HG02973 (cell line): ENCODE results near the gene ATP1B1.
A peak's percentile ranks its signal among the peaks of the same experiment; 100 is the strongest.

Experiments used
- ATAC-seq: cut with Tn5 transposase; IDR thresholded peaks from one replicate; pipeline ENCODE4 v1.9.1; 2021; ENCODE audit warnings: moderate library complexity; ENCODE audit not compliant: unreplicated experiment

Gene ATP1B1

DNA sequence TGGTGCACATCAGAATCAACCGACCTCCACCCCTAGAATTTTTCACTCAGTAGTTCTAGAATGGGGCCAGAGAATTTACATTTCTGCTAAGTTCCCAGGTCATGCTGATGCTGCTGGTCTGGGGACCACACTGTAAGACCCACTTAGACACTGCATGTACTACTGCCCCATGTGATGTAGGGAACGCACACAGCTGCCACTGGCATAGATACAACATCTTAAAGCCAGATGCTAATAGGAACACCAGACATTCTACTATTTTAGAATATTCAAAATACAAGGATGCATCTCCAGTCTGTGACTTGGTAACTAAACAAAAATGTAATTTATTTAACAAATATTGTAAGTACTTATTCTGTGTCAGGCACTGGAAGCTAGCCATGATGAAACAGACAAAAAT is 14.1 kb upstream of the ATP1B1 start:
- no peak for ATAC-seq

DNA sequence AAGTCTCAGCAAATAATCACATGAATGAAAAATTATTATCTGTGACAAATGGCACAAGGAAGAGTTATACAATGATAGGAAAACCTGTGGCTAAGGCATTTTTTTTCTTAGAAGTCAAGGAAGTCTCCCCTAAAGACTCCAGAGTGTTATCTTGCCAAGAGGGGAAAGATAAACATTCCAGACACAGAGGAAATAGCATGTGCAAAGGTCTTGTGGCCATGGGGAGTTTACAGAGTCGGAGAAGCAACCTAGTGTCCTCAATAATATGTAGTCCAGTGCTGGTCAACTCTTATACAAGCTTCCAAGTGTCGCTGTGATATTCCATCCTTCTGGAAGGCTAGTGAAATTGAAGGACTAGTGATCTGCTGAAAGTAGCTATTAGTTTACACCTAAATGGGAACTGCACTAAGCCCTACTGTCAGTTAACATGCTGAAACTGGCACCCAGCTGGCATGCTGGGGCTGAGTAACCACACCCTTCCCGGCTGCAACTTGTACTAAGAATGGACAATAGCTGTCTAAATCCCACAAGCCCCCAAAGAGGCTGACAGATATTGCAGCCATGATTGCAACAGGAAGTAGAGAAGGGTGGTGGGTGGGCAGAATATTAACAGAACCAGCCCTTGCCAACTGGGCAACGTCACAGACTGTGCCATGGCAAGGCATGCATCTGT is 11.5 kb upstream of the ATP1B1 start:
- no peak for ATAC-seq

DNA sequence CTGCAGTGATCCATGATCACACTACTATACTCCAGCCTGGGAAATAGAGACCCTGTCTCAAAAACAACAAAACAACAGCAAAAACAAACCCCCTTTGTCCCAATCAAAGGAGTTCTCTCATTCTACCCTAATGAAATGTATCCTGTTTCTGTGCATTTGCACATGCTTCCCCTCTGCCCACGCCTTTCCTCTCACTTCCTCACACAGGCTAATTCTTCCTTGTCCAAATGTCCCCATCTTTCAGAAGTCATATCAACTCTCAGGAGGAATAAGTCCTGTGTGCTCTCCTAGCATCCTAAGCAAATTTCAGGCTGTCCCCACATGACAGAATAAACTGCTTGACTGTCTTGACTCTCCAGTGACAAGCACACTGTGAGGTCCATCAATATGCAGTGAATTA is 8.1 kb upstream of the ATP1B1 start:
- no peak for ATAC-seq

DNA sequence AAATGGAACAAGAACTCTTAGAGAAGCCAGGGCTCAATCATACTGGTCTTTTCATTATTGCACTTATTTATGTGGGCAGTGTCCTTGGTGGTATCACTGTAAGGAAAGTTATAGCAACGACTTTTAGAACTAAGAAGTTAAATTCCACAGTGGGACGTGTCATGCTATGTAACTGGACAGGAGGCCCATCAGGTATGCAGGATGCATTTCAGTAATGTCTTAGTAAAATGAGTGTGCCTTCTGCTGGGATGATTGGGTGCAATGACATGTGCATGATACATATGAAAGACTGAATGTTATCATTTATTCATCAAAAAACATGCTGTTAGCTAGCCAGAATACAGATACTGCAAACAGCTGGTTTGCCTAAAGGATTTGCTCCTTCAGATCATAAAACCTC is 6.9 kb upstream of the ATP1B1 start:
- ATAC-seq: no peak

DNA sequence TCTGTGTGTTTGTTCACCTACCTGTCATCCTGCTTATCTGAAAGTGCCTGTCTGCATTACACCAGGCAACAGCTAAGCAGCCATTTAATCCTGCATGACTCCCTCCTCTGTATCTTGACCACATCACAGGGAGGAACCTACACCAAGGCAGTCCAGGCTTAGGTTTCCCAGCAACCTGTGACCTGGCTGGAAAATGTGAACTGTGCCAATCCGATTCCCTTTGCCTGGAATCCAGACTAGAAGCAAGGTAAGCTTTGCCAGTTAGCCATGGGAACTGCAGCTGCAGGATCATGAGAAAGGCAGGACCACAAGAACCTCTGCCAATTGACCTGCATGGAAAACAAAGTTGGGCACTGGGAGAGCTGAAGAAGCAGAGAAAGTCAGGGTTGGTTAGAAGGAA is 6.3 kb upstream of the ATP1B1 start:
- no peak for ATAC-seq

DNA sequence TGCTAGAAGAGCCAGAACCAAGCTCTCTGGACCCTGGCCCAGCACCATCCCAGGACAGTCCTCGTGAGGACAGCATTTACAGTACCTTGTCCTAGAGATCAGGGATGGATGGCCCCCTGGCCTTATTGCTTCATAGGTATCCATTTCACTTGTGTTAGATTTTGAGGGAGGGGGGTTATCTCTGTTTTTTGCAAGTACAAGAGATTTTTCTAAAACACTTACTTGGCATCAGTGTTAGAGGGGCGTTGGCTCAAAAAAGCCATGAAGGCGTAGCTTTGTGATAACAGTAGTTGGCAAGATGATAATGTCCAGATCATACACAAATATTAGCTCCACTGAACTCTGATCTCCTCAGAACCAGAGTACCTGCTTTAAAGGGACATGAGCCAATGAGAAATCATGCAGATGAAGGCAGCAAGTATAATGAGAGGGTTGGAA is 5.8 kb upstream of the ATP1B1 start:
- no peak for ATAC-seq

DNA sequence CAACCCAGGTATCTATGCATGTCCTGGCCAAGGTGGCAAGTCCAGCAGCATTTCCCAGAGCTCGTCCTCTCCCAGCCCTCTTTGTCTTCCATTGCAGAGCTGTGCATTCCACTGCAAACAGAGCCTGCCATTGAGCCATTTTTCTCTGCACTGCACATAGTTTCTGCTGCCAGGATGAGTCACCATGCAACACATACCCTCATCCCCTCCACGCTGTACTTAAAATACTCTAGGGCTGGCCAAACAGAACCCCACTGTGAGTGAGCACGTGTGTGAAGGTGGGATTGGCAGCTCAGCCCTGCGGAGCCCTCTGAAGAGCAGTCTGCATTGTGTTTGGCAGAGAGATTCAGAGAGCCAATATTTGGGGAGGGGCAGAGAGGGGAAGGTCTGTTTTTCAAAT is 3.9 kb upstream of the ATP1B1 start:
- no peak for ATAC-seq

DNA sequence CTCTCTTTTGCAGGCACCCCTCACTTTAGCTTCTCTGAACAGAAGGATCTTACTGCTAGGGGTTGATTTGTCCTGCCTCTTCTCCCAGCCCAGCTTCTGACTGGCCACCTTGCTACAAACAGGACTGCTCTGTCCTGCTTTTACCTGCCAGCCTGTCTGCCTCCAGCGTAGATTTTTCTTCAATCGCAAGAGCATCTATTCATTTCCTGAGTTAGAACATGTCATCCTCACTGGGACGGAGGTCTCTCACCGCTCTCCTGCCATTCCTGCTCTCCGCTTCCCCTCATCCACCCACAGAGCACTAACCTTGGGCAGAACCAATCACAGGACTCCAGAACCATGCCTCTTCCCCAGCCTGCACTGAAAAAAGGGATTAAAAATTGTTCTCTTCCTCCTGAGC is 3.5 kb upstream of the ATP1B1 start:
- no peak for ATAC-seq

DNA sequence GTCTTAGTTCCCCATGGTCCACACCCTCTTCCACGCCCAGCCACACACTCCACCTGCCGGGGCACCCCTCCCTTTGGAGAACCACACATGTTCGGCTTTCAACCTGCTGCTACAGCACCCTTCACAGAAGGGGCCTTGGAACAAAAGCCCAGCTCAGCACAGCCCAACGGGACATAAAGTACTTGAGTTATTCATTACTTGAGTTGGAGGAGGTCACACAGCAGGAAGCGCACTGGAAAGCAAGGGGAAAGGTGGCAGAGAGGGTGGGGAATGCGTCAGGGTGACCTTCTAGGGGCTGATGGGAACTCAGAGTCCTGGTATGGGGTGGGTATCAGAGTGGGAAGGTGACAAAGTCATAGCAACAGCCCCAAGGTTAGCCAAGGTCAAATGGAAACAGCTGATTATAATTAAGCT is 3.0 kb upstream of the ATP1B1 start:
- ATAC-seq: no peak

DNA sequence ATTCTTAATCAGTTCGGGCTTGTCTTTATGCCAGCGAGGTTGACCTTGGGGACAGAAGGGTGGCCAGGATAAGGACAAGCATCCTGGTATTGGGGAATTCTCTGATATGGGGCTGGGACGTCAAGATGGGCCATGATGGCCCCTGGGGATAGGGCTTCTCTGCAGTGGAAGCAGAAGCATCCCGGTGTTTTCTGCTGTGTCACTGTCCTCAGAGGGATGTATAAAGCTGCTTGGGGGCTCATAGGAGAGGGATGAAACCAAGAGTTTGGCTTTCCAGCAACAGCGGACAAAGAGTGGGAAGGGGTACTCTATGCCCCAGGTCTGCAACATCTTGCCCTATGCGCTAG is 1.4 kb upstream of the ATP1B1 start:
- no peak for ATAC-seq

DNA sequence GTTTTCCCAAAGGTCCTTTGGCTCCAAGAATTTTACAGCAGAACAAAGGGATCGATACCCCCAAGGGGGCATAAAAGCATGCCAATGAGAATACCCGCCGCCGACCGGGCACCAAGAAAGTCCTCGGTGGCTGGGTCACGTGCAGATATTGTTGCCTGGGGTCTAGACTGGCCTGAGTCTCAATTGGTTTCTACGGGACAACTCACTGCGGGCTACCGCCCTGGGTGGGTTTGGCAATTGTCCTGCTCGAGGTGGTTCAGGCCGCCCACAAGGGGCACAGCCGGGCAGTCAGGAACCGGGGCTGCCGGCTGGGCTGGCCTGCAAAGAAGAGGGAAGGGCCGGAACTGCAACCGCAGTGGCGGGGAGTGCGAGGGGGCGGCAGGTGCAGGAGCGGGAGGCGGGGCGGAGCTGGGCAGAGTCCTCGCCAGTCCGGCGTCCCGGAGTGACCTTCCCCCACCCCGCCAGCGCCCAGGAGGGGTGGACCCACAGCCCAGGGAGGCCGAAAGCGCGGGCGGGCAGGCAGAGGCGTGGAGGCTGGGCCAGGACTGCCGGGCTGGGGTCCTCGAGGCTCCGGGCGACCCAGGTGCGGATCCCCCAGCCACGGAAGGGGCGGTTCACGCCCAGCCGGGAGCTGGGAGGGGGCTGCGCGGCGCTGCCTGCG is 926 bp upstream of the ATP1B1 start:
- ATAC-seq: peak; percentile 12

DNA sequence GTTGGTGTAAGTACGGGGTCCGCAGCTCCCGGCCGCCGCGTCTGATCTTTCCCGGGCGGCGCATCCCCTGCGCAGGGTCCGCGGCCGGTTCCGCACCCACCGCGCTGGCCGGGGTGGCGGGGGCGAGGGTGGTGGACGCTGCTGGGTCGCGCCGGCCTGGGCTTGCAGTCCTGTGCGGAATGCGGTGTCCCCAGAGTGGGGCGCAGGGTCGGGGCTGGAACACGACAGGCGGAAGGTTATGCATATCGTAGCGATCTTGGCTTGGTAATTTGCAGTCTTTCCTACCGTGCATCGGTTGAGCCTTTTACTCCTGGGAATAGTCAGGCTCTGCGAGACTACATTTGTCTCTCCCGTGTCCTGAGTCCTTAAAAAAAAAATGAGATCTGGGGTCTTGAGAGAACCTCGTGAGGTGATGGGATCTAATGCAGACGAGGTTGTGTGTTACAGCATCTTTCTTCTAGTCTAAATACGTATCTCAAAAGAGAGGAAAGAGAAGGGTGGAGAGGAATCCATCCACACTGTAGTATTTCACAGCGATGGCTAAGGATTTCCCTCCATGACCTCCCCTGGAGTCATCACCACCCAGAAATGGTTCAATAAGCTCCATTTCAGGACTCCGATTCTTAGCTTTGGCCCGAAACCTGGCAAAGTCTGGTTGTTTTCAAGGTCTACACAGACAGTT is 572 bp downstream of the ATP1B1 start:
- ATAC-seq: no peak

DNA sequence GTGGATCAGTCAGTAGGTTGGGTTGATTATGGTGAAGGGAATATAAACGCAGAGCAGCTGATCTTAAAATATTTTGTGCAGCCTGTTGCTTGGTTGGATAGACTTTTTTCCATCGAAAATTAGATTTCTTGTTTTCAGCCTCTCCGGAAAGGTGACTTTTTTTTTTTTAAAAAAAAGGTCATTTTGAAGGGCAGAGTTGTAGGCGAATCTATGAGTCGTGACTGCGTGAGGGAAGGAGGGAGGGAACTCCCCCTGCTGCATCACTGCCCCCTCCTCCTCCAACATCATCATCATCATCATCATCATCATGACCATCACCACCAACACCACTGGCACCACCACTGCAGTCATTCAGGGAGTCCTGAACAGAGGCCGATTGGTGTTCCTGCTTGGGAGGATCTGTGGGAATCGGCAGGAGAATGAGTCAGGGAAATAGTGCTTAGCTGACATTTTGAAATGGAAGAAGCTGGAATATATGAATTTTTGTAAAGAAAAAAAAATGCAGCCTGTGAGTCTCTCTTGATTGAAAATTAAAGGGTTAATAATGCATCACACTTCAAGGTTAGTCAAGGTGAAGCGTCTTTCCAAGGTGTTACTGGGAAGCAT is 1.2 kb downstream of the ATP1B1 start:
- no peak for ATAC-seq

DNA sequence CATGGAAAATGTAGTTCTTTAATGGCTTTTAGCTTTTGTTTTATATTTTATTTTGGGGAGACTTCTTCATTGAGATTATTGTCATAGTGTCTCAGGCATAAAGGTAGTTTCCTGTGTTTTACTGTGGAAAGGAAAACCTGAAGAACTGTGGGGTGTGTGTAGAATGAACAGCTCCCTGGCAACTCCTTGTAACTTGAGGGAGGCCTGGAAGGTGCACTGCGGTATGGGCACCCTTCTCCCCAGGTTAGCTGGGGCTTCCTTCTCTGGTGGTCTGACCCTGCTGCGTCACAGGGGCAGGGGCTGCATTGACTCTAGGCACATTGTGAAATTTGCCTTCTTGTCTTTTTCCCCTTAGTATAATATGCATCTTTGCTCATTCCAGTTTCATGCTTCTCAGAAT is 1.7 kb downstream of the ATP1B1 start:
- ATAC-seq: no peak

DNA sequence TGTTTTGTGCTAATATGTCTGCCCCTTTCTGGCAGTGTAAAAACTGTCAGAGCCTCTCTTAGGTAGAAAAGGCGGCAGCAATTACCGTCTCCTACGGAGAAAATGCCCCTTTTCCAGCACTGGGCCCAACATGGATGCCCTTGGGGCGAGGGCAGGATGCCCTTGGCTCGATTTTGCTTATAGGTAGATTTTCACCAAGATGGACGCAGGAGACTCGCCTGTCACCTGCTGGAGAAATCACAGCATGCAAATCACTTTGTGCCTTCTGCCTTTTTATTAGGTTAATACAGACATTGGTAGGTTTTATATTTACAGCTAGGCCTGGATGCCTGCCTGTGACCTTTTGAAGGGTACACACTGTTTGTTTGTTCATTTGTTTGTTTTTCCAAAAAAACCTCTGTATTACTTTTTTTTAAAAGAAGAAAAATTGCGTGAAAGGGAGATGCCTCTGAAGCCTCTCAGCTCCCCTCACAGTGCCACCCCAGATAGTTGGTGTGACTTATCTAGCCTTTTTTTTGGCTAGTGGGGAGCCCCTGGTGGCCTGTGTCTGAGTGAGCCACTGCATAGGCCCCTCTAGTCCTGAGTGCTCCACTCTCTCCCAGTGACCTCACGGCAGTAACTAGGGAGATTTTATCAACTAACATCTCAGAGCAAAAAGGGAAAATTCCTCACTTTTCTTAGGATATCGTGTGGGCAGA is 2.5 kb downstream of the ATP1B1 start:
- no peak for ATAC-seq

DNA sequence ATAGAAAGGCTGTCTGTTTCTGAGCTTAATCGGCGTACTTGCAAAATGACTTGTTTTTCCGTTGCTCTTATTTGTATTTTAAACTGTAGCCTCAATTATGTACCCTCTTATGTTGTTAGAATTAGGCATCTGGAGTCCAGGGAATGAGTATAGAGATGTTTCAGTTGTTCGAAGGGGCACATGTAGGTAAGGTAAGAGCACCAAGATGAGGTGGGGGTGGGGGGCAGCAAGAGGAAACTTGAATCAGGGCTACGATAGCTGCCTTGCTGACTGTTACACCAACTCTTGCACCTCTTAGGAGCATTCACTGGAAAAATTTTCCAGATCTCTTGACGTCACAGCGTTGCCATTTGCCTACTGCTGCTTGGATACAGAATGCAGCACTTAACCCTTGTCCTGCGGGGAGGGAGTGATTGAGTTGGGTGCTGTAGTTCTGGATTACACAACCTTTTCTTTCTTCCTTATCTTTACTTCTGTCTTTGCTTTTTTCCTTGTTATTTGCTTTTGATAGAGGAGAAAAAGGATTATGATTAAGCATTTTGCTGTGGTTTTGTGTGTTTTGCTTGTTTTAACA is 3.2 kb downstream of the ATP1B1 start:
- ATAC-seq: no peak

DNA sequence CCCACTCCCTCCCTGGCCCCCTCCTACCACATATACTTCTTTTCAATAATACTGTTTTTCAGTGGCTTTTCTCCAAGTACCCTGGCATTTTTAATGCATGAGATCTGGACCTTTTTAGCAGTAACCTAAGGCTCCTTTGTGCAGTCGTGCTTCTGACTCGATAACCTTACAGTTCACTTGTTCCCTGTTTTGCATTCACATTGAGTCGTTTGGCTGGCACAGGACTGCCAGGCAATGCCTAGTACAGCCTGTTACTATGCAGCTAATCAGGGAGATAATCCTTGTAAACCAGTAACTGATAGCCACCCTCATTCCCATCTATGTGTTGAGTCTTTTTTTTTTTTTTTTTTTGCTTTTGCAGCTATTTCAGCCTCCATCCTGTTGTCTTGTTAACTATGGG is 3.7 kb downstream of the ATP1B1 start:
- ATAC-seq: no peak

DNA sequence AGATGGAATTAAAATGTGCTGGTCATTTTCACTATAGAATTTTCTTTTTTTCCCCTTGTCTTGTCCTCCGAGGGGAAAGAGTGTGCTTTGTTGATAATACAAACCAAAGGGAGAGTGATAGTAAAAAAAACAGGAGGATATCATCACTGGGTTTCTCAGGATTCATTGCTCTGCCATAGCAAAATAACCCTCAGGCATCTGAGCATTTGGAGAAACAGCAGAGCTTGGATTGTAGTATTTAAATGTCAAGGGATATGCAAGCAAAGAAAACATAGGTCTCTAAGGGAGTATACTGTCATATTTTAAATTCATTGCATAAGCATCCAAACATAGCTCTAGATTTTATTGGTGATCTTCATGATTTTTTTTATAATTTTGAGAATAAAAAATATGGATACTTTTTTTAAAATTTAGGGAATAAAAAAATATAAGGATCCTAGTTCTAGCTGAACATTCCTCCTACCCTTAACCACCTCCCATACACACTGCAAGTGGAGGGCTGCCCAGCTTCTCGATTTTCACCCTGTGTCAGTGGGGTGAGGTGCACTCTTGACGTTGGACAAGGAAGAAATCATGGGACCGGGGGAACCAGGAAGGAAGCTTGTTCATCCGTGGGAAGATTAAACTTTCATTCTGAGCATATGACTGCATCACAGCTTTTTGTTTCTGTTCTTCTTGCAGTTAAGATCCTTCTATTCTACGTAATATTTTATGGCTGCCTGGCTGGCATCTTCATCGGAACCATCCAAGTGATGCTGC is 4.4 kb downstream of the ATP1B1 start:
- ATAC-seq: no peak

DNA sequence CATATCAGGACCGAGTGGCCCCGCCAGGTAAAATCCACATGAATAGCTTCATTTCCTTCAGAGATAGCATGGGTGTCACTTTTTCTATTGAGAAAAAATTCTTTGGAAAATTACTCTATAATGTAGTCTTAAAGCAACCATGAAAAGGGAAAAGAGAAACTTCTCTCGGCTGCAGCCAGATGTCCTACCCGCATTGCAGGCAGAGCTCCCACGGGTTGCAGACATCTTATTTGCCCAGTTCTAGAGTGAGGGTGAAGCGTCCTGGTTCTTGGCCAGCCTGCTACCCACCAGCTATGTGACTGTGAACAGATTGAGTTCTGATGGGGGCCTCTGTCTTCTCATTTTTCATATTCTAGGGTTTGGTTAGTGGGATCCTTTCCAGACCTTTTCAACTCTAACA is 5.0 kb downstream of the ATP1B1 start:
- ATAC-seq: no peak

DNA sequence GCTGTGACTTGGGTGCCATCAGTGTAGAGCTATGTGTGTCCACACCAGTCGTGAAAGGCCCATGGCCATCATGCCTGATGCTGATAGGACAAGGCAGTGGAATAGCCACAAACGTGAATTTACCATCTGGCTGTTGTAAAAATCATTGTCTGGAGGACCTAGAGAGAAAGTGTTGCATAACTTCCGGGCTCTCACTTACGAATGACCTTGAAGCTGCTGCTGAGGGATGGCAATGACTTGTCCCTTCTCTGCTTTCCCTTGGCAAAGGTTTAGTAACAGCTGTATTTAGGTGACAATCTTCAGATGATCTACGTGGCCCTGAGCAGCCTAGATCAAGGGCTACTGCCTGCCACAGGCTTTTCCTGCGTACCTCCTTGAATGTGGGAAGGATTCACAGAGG is 5.8 kb downstream of the ATP1B1 start:
- ATAC-seq: no peak
